Panc1 (cell line): ENCODE measurements around the gene CTRB1. TPM values are rescaled to one million over a fixed set of nuclear protein-coding genes. Genes with fewer than 3 reads are reported as not detected.

Source experiments
- ATAC-seq: fragments of 200-7000 bp; cut with Tn5 transposase; 2 replicates; pipeline ENCODE4 v1.9.1; 2020; ENCODE audit warnings: mild to moderate bottlenecking, moderate library complexity
- BruUV-seq: library from RNA; stranded (reverse); fragments of 400-500 nt; replicated peaks from 2 replicates; lab custom pipeline; 2021; lab: Mats Ljungman, UMichigan
- CTCF ChIA-PET: fragments of 300-600 bp; sonication (Branson Sonifier 250); formaldehyde crosslinking; loops from one replicate; lab custom pipeline; 2022; ENCODE audit warnings: antibody characterized with exemption; lab: Charles Lee
- POLR2A ChIA-PET: fragments of 300-600 bp; sonication (Branson Sonifier 250); formaldehyde crosslinking; loops from one replicate; lab custom pipeline; 2022; ENCODE audit warnings: antibody characterized with exemption; lab: Charles Lee
- DNase-seq: peaks from one replicate; pipeline ENCODE4 v3.0.0-alpha.2; 2010; ENCODE audit warnings: low read depth, low spot score
- H3K27ac ChIP-seq: 2 replicates; pipeline ENCODE4 v1.5.1; 2011; ENCODE audit warnings: mild to moderate bottlenecking, low read length, inconsistent platforms
- H3K27me3 ChIP-seq: fragments of 200-500 bp; sonication (Bioruptor generic); 2 replicates; pipeline ENCODE4 v1.6.0; 2014; ENCODE audit warnings: low read length, inconsistent platforms; ENCODE audit not compliant: control insufficient read depth, insufficient read depth
- H3K36me3 ChIP-seq: fragments of 200-500 bp; sonication (Bioruptor generic); 2 replicates; pipeline ENCODE4 v1.5.1; 2014; ENCODE audit warnings: inconsistent platforms, mild to moderate bottlenecking, low read length, moderate library complexity; ENCODE audit not compliant: control insufficient read depth, insufficient read depth
- H3K4me1 ChIP-seq: 2 replicates; pipeline ENCODE4 v1.5.1; 2011; ENCODE audit warnings: inconsistent platforms, mild to moderate bottlenecking, low read length, moderate library complexity; ENCODE audit not compliant: control insufficient read depth, insufficient read depth
- H3K4me3 ChIP-seq, 2 experiments: 2 replicates each; pipeline ENCODE4 v1.5.1; 2011 to 2012; ENCODE audit warnings: low read depth in 2 of 2, low read length in 2 of 2, mild to moderate bottlenecking in 2 of 2, inconsistent platforms in 1 of 2, moderate library complexity in 1 of 2
- H3K9me3 ChIP-seq: fragments of 200-500 bp; sonication (Bioruptor generic); 2 replicates; pipeline ENCODE4 v1.5.1; 2014; ENCODE audit warnings: low read depth, mild to moderate bottlenecking, inconsistent platforms, low read length, moderate library complexity; ENCODE audit not compliant: control insufficient read depth, insufficient read depth
- POLR2AphosphoS5 ChIP-seq: IDR thresholded peaks from 2 replicates; pipeline ENCODE4 v1.6.1; 2012; ENCODE audit warnings: mild to moderate bottlenecking, low read depth, low read length, moderate library complexity
- SIN3A ChIP-seq: IDR thresholded peaks from 2 replicates; pipeline ENCODE4 v1.6.1; 2012; ENCODE audit warnings: low read depth, mild to moderate bottlenecking, low read length, moderate library complexity, borderline replicate concordance; ENCODE audit not compliant: insufficient read depth
- TCF7L2 ChIP-seq: IDR thresholded peaks from 2 replicates; pipeline ENCODE4 v1.6.1; 2011; ENCODE audit warnings: mild to moderate bottlenecking, low read depth, low read length, inconsistent platforms
- in situ Hi-C: cut with HindIII; loops from 2 replicates; pipeline ENCODE4 v1.10.0; 2016; ENCODE audit warnings: low sequenced_read_pairs, low pct_unique_long_range_greater_than_20kb
- intact Hi-C: fragments of 100-400 bp; cut with micrococcal nuclease; formaldehyde crosslinking; loops from one replicate; pipeline ENCODE4 v1.10.0; 2022; ENCODE audit not compliant: unreplicated experiment
- total RNA-seq: library from RNA; stranded (reverse); gene quantifications from one replicate; pipeline ENCODE4 v1.2.1, GENCODE V29; 2021; ENCODE audit not compliant: unreplicated experiment
- TF ChIP-seq, protein P1 (sequence below): fragments of 450-650 bp; IDR thresholded peaks from 2 replicates; pipeline ENCODE4 v1.5.1; 2017; ENCODE audit warnings: mild to moderate bottlenecking
- TF ChIP-seq, protein P2 (sequence below), 2 experiments: IDR thresholded peaks; 2 replicates each; pipeline ENCODE4 v1.6.1; 2011 to 2012; ENCODE audit warnings: low read depth in 2 of 2, control low read depth in 1 of 2, low read length in 1 of 2, mild to moderate bottlenecking in 1 of 2, moderate library complexity in 1 of 2; ENCODE audit not compliant: insufficient read depth in 1 of 2

CTRB1 gene
- total RNA-seq, 1 experiment from 2014 or later, result 2.7 TPM

DNA sequence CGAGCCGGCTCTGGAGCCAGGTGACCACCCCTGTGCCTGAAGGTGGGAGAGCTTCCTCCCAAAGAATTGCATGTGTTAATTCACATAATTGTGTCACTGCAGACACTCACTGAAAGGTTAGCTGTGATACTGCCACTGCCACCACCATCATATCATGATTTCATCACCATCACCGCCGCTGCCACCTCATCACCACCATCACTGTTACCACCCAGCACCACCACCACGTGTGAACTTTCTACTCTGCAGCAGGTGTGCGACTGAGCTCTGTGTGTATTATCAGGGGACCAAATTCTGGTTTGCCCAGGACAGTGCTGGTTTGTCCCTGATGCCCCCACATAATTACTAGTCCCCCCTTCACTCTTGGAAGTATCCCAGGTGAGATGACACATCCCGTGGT is 17.4 kb downstream of the CTRB1 start:
- no TSS peak for BruUV-seq
- no peaks in the 10 kb centered on the region for H3K9me3 ChIP-seq
- H3K4me1 ChIP-seq, result peaks cover 31% of the 10 kb centered on the region
- in situ Hi-C loops, result no loop called here
- intact Hi-C loops, result loop anchor here (10.0 kb wide), 1 partner anchor 149 kb away; no protein-coding TSS in a partner anchor
- CTCF ChIA-PET, result interaction anchor here (0.7 kb wide), 1 partner anchor 18 kb away, joined by 3 read pairs; no protein-coding TSS in a partner anchor
- POLR2A ChIA-PET, result no interaction called here
- no peaks in the 10 kb centered on the region for H3K27me3 ChIP-seq
- DNase-seq, result no peak
- H3K36me3 ChIP-seq, result peaks cover 9% of the 10 kb centered on the region
- H3K4me3 ChIP-seq, result no peak overlapping the region
- no peak overlapping the region for H3K27ac ChIP-seq
- no peak for ATAC-seq
- no peak for TF ChIP-seq SIN3A
- TF ChIP-seq, protein P1, sequence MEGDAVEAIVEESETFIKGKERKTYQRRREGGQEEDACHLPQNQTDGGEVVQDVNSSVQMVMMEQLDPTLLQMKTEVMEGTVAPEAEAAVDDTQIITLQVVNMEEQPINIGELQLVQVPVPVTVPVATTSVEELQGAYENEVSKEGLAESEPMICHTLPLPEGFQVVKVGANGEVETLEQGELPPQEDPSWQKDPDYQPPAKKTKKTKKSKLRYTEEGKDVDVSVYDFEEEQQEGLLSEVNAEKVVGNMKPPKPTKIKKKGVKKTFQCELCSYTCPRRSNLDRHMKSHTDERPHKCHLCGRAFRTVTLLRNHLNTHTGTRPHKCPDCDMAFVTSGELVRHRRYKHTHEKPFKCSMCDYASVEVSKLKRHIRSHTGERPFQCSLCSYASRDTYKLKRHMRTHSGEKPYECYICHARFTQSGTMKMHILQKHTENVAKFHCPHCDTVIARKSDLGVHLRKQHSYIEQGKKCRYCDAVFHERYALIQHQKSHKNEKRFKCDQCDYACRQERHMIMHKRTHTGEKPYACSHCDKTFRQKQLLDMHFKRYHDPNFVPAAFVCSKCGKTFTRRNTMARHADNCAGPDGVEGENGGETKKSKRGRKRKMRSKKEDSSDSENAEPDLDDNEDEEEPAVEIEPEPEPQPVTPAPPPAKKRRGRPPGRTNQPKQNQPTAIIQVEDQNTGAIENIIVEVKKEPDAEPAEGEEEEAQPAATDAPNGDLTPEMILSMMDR, result no peak
- no peak for TF ChIP-seq TCF7L2
- no peak for TF ChIP-seq POLR2AphosphoS5
- TF ChIP-seq, protein P2, sequence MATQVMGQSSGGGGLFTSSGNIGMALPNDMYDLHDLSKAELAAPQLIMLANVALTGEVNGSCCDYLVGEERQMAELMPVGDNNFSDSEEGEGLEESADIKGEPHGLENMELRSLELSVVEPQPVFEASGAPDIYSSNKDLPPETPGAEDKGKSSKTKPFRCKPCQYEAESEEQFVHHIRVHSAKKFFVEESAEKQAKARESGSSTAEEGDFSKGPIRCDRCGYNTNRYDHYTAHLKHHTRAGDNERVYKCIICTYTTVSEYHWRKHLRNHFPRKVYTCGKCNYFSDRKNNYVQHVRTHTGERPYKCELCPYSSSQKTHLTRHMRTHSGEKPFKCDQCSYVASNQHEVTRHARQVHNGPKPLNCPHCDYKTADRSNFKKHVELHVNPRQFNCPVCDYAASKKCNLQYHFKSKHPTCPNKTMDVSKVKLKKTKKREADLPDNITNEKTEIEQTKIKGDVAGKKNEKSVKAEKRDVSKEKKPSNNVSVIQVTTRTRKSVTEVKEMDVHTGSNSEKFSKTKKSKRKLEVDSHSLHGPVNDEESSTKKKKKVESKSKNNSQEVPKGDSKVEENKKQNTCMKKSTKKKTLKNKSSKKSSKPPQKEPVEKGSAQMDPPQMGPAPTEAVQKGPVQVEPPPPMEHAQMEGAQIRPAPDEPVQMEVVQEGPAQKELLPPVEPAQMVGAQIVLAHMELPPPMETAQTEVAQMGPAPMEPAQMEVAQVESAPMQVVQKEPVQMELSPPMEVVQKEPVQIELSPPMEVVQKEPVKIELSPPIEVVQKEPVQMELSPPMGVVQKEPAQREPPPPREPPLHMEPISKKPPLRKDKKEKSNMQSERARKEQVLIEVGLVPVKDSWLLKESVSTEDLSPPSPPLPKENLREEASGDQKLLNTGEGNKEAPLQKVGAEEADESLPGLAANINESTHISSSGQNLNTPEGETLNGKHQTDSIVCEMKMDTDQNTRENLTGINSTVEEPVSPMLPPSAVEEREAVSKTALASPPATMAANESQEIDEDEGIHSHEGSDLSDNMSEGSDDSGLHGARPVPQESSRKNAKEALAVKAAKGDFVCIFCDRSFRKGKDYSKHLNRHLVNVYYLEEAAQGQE (IDR thresholded peaks at IDR 0.05; ENCODE audit: insufficient read depth in 1 of 2, low read depth in 2 of 2, low read length in 1 of 2), result no peak

DNA sequence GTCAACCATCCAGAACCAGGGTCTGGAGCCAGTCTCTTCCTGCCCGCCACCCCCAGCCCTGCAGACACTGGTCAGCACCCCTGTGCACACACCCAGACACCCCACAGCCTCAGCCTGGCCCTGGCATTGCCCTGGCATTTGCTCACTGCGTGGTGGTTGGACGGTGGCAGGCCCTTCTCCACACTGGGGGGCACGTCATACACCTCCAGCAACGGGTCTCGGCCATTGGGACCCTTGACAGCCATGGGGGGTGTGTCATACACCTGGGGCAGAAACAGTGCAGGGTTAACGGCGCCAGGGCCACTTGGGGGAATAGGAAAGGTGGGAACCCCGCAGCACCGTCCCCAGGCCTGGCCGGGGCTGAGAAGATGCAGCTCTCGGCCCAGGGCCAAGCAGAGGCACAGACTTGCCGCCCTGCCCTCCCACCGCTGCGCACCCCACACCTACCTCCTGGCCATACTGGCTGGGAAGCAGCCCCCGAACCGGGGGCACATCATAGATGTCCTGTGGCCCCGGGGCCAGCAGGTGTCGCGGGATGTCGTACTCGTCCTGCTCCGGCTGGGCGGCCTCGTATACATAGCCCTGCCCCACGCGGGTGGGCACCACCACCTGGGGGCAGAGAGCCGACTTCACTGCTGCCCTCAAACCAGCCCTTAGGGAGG is 18.1 kb downstream of the CTRB1 start:
- H3K36me3 ChIP-seq, result peaks cover 7% of the 10 kb centered on the region
- POLR2A ChIA-PET, result no interaction called here
- H3K9me3 ChIP-seq, result no peaks in the 10 kb centered on the region
- BruUV-seq, result no TSS peak
- no peak overlapping the region for H3K4me3 ChIP-seq
- ATAC-seq, result no peak
- no peak for TF ChIP-seq TCF7L2
- TF ChIP-seq SIN3A, result no peak
- TF ChIP-seq, protein P1, result no peak
- TF ChIP-seq, protein P2 (IDR thresholded peaks at IDR 0.05; ENCODE audit: insufficient read depth in 1 of 2, low read depth in 2 of 2, low read length in 1 of 2), result no peak
- no peak for TF ChIP-seq POLR2AphosphoS5
- no peak overlapping the region; the same call in 1 of the 2 replicates for H3K27ac ChIP-seq
- H3K27me3 ChIP-seq, result no peaks in the 10 kb centered on the region
- no peak for DNase-seq
- intact Hi-C loops (loop anchor here (10.0 kb wide), 1 partner anchor 148 kb away; no protein-coding TSS in a partner anchor), in situ Hi-C loops (no loop called here)
- peaks cover 31% of the 10 kb centered on the region for H3K4me1 ChIP-seq
- CTCF ChIA-PET, result no interaction called here
